MCF 10A (cell line): ENCODE measurements around the gene STAC3. TPM values are rescaled to one million over a fixed set of nuclear protein-coding genes. Genes with fewer than 3 reads are reported as not detected.

Experiments
- BruUV-seq: library from RNA; stranded (reverse); fragments of 400-500 nt; replicated peaks from 2 replicates; lab custom pipeline; 2021; lab: Mats Ljungman, UMichigan
- CTCF ChIA-PET: fragments of 300-600 bp; sonication (Branson Sonifier 250); formaldehyde crosslinking; extraction: SDS; loops from one replicate; lab custom pipeline; 2021; ENCODE audit warnings: antibody characterized with exemption, inconsistent platforms; lab: Yijun Ruan, JAX
- POLR2A ChIA-PET: fragments of 300-600, 350-650 bp; sonication (Branson Sonifier 250); formaldehyde crosslinking; extraction: SDS; loops from one replicate; lab custom pipeline; 2020; ENCODE audit warnings: antibody characterized with exemption, inconsistent platforms; lab: Yijun Ruan, JAX
- DNase-seq: peaks from one replicate; pipeline ENCODE4 v3.0.0-alpha.2; 2018; ENCODE audit not compliant: unreplicated experiment
- H3K27ac Mint-ChIP-seq: one replicate; pipeline ENCODE4 v1.8.0; 2022; ENCODE audit warnings: mild to moderate bottlenecking, low read depth, mixed read lengths; ENCODE audit not compliant: unreplicated experiment
- H3K27me3 Mint-ChIP-seq: one replicate; pipeline ENCODE4 v1.8.0; 2022; ENCODE audit warnings: mixed read lengths; ENCODE audit not compliant: insufficient read depth, unreplicated experiment
- H3K36me3 Mint-ChIP-seq: one replicate; pipeline ENCODE4 v1.8.0; 2022; ENCODE audit warnings: mild to moderate bottlenecking, moderate library complexity, mixed read lengths; ENCODE audit not compliant: insufficient read depth, unreplicated experiment
- H3K4me1 Mint-ChIP-seq: one replicate; pipeline ENCODE4 v1.8.0; 2022; ENCODE audit warnings: mixed read lengths; ENCODE audit not compliant: insufficient read depth, unreplicated experiment
- H3K4me3 Mint-ChIP-seq: one replicate; pipeline ENCODE4 v1.8.0; 2022; ENCODE audit warnings: mild to moderate bottlenecking, moderate library complexity, mixed read lengths; ENCODE audit not compliant: unreplicated experiment
- H3K9me3 Mint-ChIP-seq: one replicate; pipeline ENCODE4 v1.8.0; 2022; ENCODE audit warnings: mixed read lengths; ENCODE audit not compliant: unreplicated experiment
- CTCF ChIP-seq: fragments of 200-600 bp; IDR thresholded peaks from one replicate; pipeline ENCODE4 v1.8.0; 2022; ENCODE audit warnings: antibody characterized with exemption, mild to moderate bottlenecking; ENCODE audit not compliant: unreplicated experiment
- intact Hi-C: fragments of 100-400 bp; cut with micrococcal nuclease; formaldehyde crosslinking; loops from 2 replicates; pipeline ENCODE4 v1.14.1; 2022
- total RNA-seq: library from RNA; stranded (reverse); gene quantifications from 2 replicates; pipeline ENCODE4 v1.2.3, GENCODE V29; 2022

STAC3 gene
- total RNA-seq, 1 experiment from 2014 or later: 2.8 TPM

- H3K9me3 Mint-ChIP-seq: no peaks in the 10 kb centered on the region
- peaks cover 27% of the 10 kb centered on the region for H3K4me1 Mint-ChIP-seq
- intact Hi-C loops: no loop called here
- H3K27me3 Mint-ChIP-seq: peaks cover 57% of the 10 kb centered on the region
- POLR2A ChIA-PET: no interaction called here
- no TSS peak for BruUV-seq
- H3K4me3 Mint-ChIP-seq: no peak overlapping the region
- no peaks in the 10 kb centered on the region for H3K36me3 Mint-ChIP-seq
- DNase-seq: no peak
- no peak for TF ChIP-seq CTCF
- H3K27ac Mint-ChIP-seq: no peak overlapping the region
- CTCF ChIA-PET: no interaction called here
Observed at GRCh38 chr12:57220770-57221168, 30.2 kb downstream of the STAC3 start.

- POLR2A ChIA-PET: interaction anchor here (0.7 kb wide), 1 partner anchor 290 kb away, joined by 3 read pairs; no protein-coding TSS in a partner anchor
- H3K27me3 Mint-ChIP-seq: peaks cover 63% of the 10 kb centered on the region
Observed at GRCh38 chr12:57219993-57220754, 30.8 kb downstream of the STAC3 start.

GRCh38 chr12:57219205-57219992 is 31.6 kb downstream of the STAC3 start:
- Mint-ChIP-seq H3K36me3 (no peaks in the 10 kb centered on the region), H3K4me3 (no peak overlapping the region), H3K27ac (no peak overlapping the region), H3K4me1 (peaks cover 34% of the 10 kb centered on the region), H3K9me3 (no peaks in the 10 kb centered on the region), H3K27me3 (peaks cover 70% of the 10 kb centered on the region)
- ChIA-PET CTCF (interaction anchor here (0.6 to 1.8 kb wide), 4 partner anchors 10 to 24 kb away, joined by 3 to 6 read pairs (median 5); partner anchors contain the start of gene SHMT2), POLR2A (interaction anchor here (0.6 to 0.7 kb wide), 2 partner anchors 10 to 290 kb away, joined by 3 read pairs; partner anchors contain the start of gene SHMT2)
- no TSS peak for BruUV-seq
- DNase-seq: no peak
- intact Hi-C loops: no loop called here
- TF ChIP-seq CTCF: no peak

More at GRCh38 chr12:57219993-57220754, 30.8 kb downstream of the STAC3 start:
- CTCF ChIA-PET: interaction anchor here (1.1 kb wide), 1 partner anchor 9 kb away, joined by 6 read pairs; the partner anchor contains the start of gene SHMT2
- TF ChIP-seq CTCF: no peak
- Mint-ChIP-seq H3K4me1 (peaks cover 33% of the 10 kb centered on the region), H3K36me3 (no peaks in the 10 kb centered on the region), H3K9me3 (no peaks in the 10 kb centered on the region), H3K27ac (no peak overlapping the region), H3K4me3 (no peak overlapping the region)
- no TSS peak for BruUV-seq
- intact Hi-C loops: no loop called here
- no peak for DNase-seq
